HepG2 (cell line): ENCODE measurements around the gene PXDC1.

Experiments
- IKZF4 ChIP-seq: sonication (generic); formaldehyde crosslinking; IDR thresholded peaks from 2 replicates; pipeline ENCODE4 v1.5.1; 2020; ENCODE audit warnings: borderline replicate concordance, mild to moderate bottlenecking, low read depth, missing genetic modification reagents; ENCODE audit errors: not compliant biosample characterization
- POLR2G ChIP-seq: fragments of 200-400 bp; formaldehyde crosslinking; IDR thresholded peaks from 2 replicates; pipeline ENCODE4 v1.6.1; 2018; ENCODE audit warnings: mild to moderate bottlenecking, low read depth, low read length, moderate library complexity
- REST ChIP-seq, 2 experiments: IDR thresholded peaks; 2 replicates each; pipeline ENCODE4 v1.6.1; 2011 to 2012; ENCODE audit warnings: low read length in 2 of 2, borderline replicate concordance in 1 of 2, low read depth in 1 of 2, mild to moderate bottlenecking in 1 of 2, moderate library complexity in 1 of 2
- RNF2 ChIP-seq: fragments of 450-650 bp; conservative IDR thresholded peaks from 2 replicates; pipeline ENCODE4 v1.6.1; 2016; ENCODE audit warnings: low read depth
- STAT5B ChIP-seq: sonication (generic); formaldehyde crosslinking; IDR thresholded peaks from 2 replicates; pipeline ENCODE4 v1.4.0; 2020; ENCODE audit warnings: missing genetic modification reagents
- UBTF ChIP-seq: sonication (generic); formaldehyde crosslinking; IDR thresholded peaks from 2 replicates; pipeline ENCODE4 v1.4.0; 2020; ENCODE audit warnings: mild to moderate bottlenecking, missing genetic modification reagents

GRCh38 chr6:3707751-3708412, 43.6 kb downstream of the PXDC1 start:
- TF ChIP-seq POLR2G (no peak), STAT5B (CRISPR knock-in tag) (no peak), IKZF4 (CRISPR knock-in tag) (no peak), RNF2 (no peak), UBTF (no peak), REST (IDR thresholded peaks at IDR 0.05; ENCODE audit: borderline replicate concordance in 1 of 2, low read depth in 1 of 2, low read length in 2 of 2) (no peak)
